Prostate gland (tissue), 2 donors: ENCODE measurements around the gene NTMT1. TPM values are rescaled to one million over a fixed set of nuclear protein-coding genes. Genes with fewer than 3 reads are reported as not detected.

Source experiments
- total RNA-seq, 2 donors: library from RNA; depleted of rRNA; stranded (reverse); fragments of >200 nt; gene quantifications; one replicate each; pipeline ENCODE4 v1.1.0, GENCODE V29; 2016

The NTMT1 gene
- total RNA-seq, 2 donors from 2014 or later = 25.4 to 53.7 TPM

Other genes with a start within 250 kb of the NTMT1 start
- gene C9orf50, start 5.1 kb upstream of the NTMT1 start, total RNA-seq = not detected
- 10 to 100 TPM; 25.2 to 50.3 TPM for gene ASB6, start 16.0 kb downstream of the NTMT1 start, total RNA-seq
- gene PRRX2, start 39.5 kb downstream of the NTMT1 start, total RNA-seq = 10 to 100 TPM in 1 of 2 donors, 1 to 10 TPM in 1; 4.3 to 14.3 TPM
- 10 to 100 TPM in 1 of 2 donors, 1 to 10 TPM in 1; 3.9 to 19.9 TPM for gene PTGES, start 126.9 kb downstream of the NTMT1 start, total RNA-seq
- 10 to 100 TPM; 31.4 to 35.7 TPM for gene TOR1B, start 177.0 kb downstream of the NTMT1 start, total RNA-seq
- gene TOR1A, start 198.0 kb downstream of the NTMT1 start, total RNA-seq = 10 to 100 TPM; 37.1 to 41.2 TPM
- gene C9orf78, start 209.1 kb downstream of the NTMT1 start, total RNA-seq = 10 to 100 TPM; 63.7 to 76.8 TPM
- 10 to 100 TPM; 34.8 to 53.5 TPM for gene USP20, start 209.3 kb downstream of the NTMT1 start, total RNA-seq